ENCODE data around the gene PPP2R2D. TPM values are rescaled to one million over a fixed set of nuclear protein-coding genes. Genes with fewer than 3 reads are reported as not detected.
A peak's percentile ranks its signal among the peaks of the same experiment; 100 is the strongest.

Gene PPP2R2D
- total RNA-seq, 5 donors from 2014 or later (not counting 1 experiment from before 2014, with no cell fraction given), result 37.3 to 45.0 (median 43.0) TPM

DNA sequence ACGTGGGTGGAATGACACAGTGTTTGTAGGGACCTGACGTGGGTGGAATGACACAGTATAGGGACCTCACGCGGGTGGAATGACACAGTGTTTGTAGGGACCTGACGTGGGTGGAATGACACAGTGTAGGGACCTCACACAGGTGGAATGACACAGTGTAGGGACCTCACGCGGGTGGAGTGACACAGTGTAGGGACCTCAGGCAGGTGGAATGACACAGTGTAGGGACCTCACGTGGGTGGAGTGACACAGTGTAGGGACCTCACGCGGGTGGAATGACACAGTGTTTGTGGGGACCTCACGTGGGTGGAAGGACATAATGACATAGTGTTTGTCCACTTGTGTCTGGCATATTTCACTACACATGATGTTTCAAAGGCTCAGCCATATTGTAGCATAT is 19.3 kb downstream of the PPP2R2D start:
- WGBS (ENCODE audit: insufficient coverage), result 71% methylated on average over 9 of the region's 11 CpGs
- Histone ChIP-seq H3K4me1 (ENCODE audit: control insufficient read depth in 1 of 2, extremely low read depth in 1 of 2, insufficient read depth in 2 of 2, low read length in 2 of 2) (peaks cover 0 to 13% of the 10 kb centered on the region in 2 experiments), H3K4me3 (ENCODE audit: control insufficient read depth in 1 of 2, extremely low read depth in 1 of 2, low read length in 1 of 2) (no peak overlapping the region), H3K36me3 (ENCODE audit: control insufficient read depth in 2 of 2, extremely low read depth in 1 of 2, insufficient read depth in 1 of 2, low read length in 1 of 2) (no peaks in the 10 kb centered on the region), H3K27ac (ENCODE audit: low read length) (no peak overlapping the region), H3K27me3 (replicated peaks in 1 of 2; ENCODE audit: control insufficient read depth in 2 of 2, extremely low read depth in 1 of 2, insufficient read depth in 2 of 2, low read length in 1 of 2) (no peaks in the 10 kb centered on the region), H3K9me3 (no peaks in the 10 kb centered on the region)
- no peak overlapping the region for H3K27ac Mint-ChIP-seq
- peak overlapping the region in 1 of 3 donors; percentile 33 for H3K4me3 Mint-ChIP-seq
- H3K4me1 Mint-ChIP-seq, result peaks cover 73 to 79% (median 73%) of the 10 kb centered on the region in 3 donors
- H3K27me3 Mint-ChIP-seq, result no peaks in the 10 kb centered on the region
- DNase-seq (no peak), ATAC-seq (replicated peaks in 1 of 4) (no peak)
- POLR2A ChIA-PET, result no interaction called here
- peaks cover 9% of the 10 kb centered on the region for H3K36me3 Mint-ChIP-seq
- CTCF ChIA-PET, result no interaction called here
- H3K9me3 Mint-ChIP-seq, result peaks cover 0 to 5% (median 4%) of the 10 kb centered on the region in 3 donors

DNA sequence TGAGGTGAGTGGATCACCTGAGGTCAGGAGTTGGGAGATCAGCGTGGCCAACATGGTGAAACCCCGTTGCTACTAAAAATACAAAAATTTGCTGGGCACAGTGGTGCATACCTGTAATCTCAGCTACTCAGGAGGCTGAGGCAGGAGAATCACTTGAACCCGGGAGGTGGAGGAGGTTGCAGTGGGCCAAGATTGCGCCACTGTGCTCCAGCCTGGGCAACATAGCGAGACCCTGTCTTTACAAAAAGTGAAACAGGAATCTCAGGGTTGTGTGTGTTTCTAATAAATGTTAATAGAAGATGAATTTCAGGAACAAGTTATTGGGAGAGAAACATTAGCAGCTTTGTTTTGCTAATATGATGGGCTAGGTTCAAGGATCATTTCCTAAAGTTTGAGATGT is 19.9 kb downstream of the PPP2R2D start:
- no peak for DNase-seq
- peaks cover 14% of the 10 kb centered on the region for H3K36me3 Mint-ChIP-seq
- 80% methylated on average over 5 of the region's 5 CpGs for WGBS (ENCODE audit: insufficient coverage)
- Histone ChIP-seq H3K27me3 (replicated peaks in 1 of 2; ENCODE audit: control insufficient read depth in 2 of 2, extremely low read depth in 1 of 2, insufficient read depth in 2 of 2, low read length in 1 of 2) (no peaks in the 10 kb centered on the region), H3K4me3 (ENCODE audit: control insufficient read depth in 1 of 2, extremely low read depth in 1 of 2, low read length in 1 of 2) (no peak overlapping the region), H3K27ac (ENCODE audit: low read length) (no peak overlapping the region), H3K4me1 (ENCODE audit: control insufficient read depth in 1 of 2, extremely low read depth in 1 of 2, insufficient read depth in 2 of 2, low read length in 2 of 2) (peaks cover 0 to 8% of the 10 kb centered on the region in 2 experiments), H3K36me3 (ENCODE audit: control insufficient read depth in 2 of 2, extremely low read depth in 1 of 2, insufficient read depth in 1 of 2, low read length in 1 of 2) (peaks cover 0 to 2% of the 10 kb centered on the region in 2 donors), H3K9me3 (peaks cover 2% of the 10 kb centered on the region)
- H3K4me3 Mint-ChIP-seq, result no peak overlapping the region
- no peak overlapping the region for H3K27ac Mint-ChIP-seq
- H3K9me3 Mint-ChIP-seq, result peaks cover 0 to 10% (median 8%) of the 10 kb centered on the region in 3 donors
- CTCF ChIA-PET, result interaction anchor here in 1 of 2 donors (0.5 kb wide), 1 partner anchor 80 kb away, joined by 4 read pairs; no protein-coding TSS in a partner anchor
- ATAC-seq (replicated peaks in 1 of 4), result no peak
- POLR2A ChIA-PET, result no interaction called here
- H3K4me1 Mint-ChIP-seq, result peaks cover 73 to 77% (median 74%) of the 10 kb centered on the region in 3 donors
- H3K27me3 Mint-ChIP-seq, result no peaks in the 10 kb centered on the region

GRCh38 chr10:131921184-131921583 is 20.4 kb downstream of the PPP2R2D start:
- ChIA-PET POLR2A (no interaction called here), CTCF (no interaction called here)
- no peak for DNase-seq
- Histone ChIP-seq H3K4me3 (ENCODE audit: control insufficient read depth in 1 of 2, extremely low read depth in 1 of 2, low read length in 1 of 2) (no peak overlapping the region), H3K27me3 (replicated peaks in 1 of 2; ENCODE audit: control insufficient read depth in 2 of 2, extremely low read depth in 1 of 2, insufficient read depth in 2 of 2, low read length in 1 of 2) (no peaks in the 10 kb centered on the region), H3K9me3 (peaks cover 2% of the 10 kb centered on the region), H3K4me1 (ENCODE audit: control insufficient read depth in 1 of 2, extremely low read depth in 1 of 2, insufficient read depth in 2 of 2, low read length in 2 of 2) (peaks cover 0 to 9% of the 10 kb centered on the region in 2 experiments), H3K36me3 (ENCODE audit: control insufficient read depth in 2 of 2, extremely low read depth in 1 of 2, insufficient read depth in 1 of 2, low read length in 1 of 2) (peaks cover 0 to 4% of the 10 kb centered on the region in 2 donors), H3K27ac (ENCODE audit: low read length) (no peak overlapping the region)
- H3K36me3 Mint-ChIP-seq, result peaks cover 14% of the 10 kb centered on the region
- H3K27ac Mint-ChIP-seq, result no peak overlapping the region
- H3K4me1 Mint-ChIP-seq, result peaks cover 74% of the 10 kb centered on the region in 3 donors
- peaks cover 0 to 10% (median 8%) of the 10 kb centered on the region in 3 donors for H3K9me3 Mint-ChIP-seq
- H3K27me3 Mint-ChIP-seq, result no peaks in the 10 kb centered on the region
- no peak overlapping the region for H3K4me3 Mint-ChIP-seq
- WGBS (ENCODE audit: insufficient coverage), result 90% methylated on average over 8 of the region's 8 CpGs
- ATAC-seq (replicated peaks in 1 of 4), result no peak

DNA sequence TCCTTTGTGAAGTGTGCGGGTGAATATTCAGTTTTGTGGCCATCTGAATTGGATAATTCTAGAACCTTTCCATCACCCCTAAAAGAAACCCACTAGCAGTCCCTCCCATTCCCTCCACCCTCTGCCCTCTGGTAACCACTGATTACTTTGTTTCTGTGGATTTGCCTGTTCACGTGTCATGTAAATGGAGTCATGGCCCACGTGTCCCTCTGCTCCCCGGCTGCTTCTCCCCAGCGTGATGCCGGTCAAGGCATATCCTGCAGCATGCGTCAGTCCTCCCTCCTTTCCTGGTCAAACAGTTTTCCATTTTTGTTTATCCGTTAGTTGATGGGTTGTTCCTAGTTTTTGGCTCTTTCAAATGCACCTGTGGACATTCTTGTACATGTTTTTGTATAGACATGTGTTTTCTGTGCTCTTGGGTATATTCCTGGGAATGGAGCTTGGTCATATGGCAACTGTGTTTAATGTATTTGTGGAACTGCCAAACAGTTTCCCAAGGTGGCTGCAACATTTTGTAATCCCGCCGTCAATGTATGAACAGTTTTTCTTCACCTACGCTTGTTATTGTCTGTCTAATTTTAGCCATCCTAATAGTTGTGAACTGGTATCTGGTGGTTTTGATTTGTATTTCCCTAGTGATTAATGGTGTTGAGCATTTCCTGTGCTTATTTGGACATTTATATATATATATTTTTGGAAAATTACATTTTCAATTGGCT is 22.4 kb downstream of the PPP2R2D start:
- Mint-ChIP-seq H3K27ac (no peak overlapping the region), H3K4me1 (peaks cover 78 to 81% (median 78%) of the 10 kb centered on the region in 3 donors), H3K36me3 (peaks cover 21% of the 10 kb centered on the region), H3K27me3 (no peaks in the 10 kb centered on the region), H3K4me3 (no peak overlapping the region), H3K9me3 (peaks cover 0 to 10% (median 8%) of the 10 kb centered on the region in 3 donors)
- Histone ChIP-seq H3K27ac (ENCODE audit: low read length) (no peak overlapping the region), H3K4me1 (ENCODE audit: control insufficient read depth in 1 of 2, extremely low read depth in 1 of 2, insufficient read depth in 2 of 2, low read length in 2 of 2) (peaks cover 8 to 24% of the 10 kb centered on the region in 2 experiments), H3K36me3 (ENCODE audit: control insufficient read depth in 2 of 2, extremely low read depth in 1 of 2, insufficient read depth in 1 of 2, low read length in 1 of 2) (peaks cover 0 to 4% of the 10 kb centered on the region in 2 donors), H3K9me3 (peaks cover 2% of the 10 kb centered on the region), H3K27me3 (replicated peaks in 1 of 2; ENCODE audit: control insufficient read depth in 2 of 2, extremely low read depth in 1 of 2, insufficient read depth in 2 of 2, low read length in 1 of 2) (no peaks in the 10 kb centered on the region), H3K4me3 (ENCODE audit: control insufficient read depth in 1 of 2, extremely low read depth in 1 of 2, low read length in 1 of 2) (no peak overlapping the region)
- ChIA-PET CTCF (interaction anchor here in 1 of 2 donors (0.6 kb wide), 1 partner anchor 48 kb away, joined by 6 read pairs; no protein-coding TSS in a partner anchor), POLR2A (no interaction called here)
- WGBS (ENCODE audit: insufficient coverage), result 98% methylated on average over 5 of the region's 11 CpGs
- ATAC-seq (replicated peaks in 1 of 4), result no peak
- no peak for DNase-seq

GRCh38 chr10:131925011-131925649 is 24.3 kb downstream of the PPP2R2D start:
- Mint-ChIP-seq H3K27me3 (no peaks in the 10 kb centered on the region), H3K4me1 (peaks cover 78 to 84% (median 80%) of the 10 kb centered on the region in 3 donors), H3K27ac (no peak overlapping the region), H3K36me3 (peaks cover 25% of the 10 kb centered on the region), H3K9me3 (peaks cover 0 to 10% (median 8%) of the 10 kb centered on the region in 3 donors), H3K4me3 (no peak overlapping the region)
- POLR2A ChIA-PET, result no interaction called here
- Histone ChIP-seq H3K36me3 (ENCODE audit: control insufficient read depth in 2 of 2, extremely low read depth in 1 of 2, insufficient read depth in 1 of 2, low read length in 1 of 2) (peaks cover 0 to 4% of the 10 kb centered on the region in 2 donors), H3K4me3 (ENCODE audit: control insufficient read depth in 1 of 2, extremely low read depth in 1 of 2, low read length in 1 of 2) (no peak overlapping the region), H3K27me3 (replicated peaks in 1 of 2; ENCODE audit: control insufficient read depth in 2 of 2, extremely low read depth in 1 of 2, insufficient read depth in 2 of 2, low read length in 1 of 2) (no peaks in the 10 kb centered on the region), H3K27ac (ENCODE audit: low read length) (no peak overlapping the region), H3K9me3 (peaks cover 2% of the 10 kb centered on the region), H3K4me1 (ENCODE audit: control insufficient read depth in 1 of 2, extremely low read depth in 1 of 2, insufficient read depth in 2 of 2, low read length in 2 of 2) (peaks cover 14 to 37% of the 10 kb centered on the region in 2 experiments)
- CTCF ChIA-PET, result interaction anchor here in 1 of 2 donors (0.6 kb wide), 1 partner anchor 7 kb away, joined by 3 read pairs; no protein-coding TSS in a partner anchor
- no peak for ATAC-seq (replicated peaks in 1 of 4)
- DNase-seq, result no peak

- Histone ChIP-seq H3K4me1 (ENCODE audit: control insufficient read depth in 1 of 2, extremely low read depth in 1 of 2, insufficient read depth in 2 of 2, low read length in 2 of 2) (peaks cover 14 to 41% of the 10 kb centered on the region in 2 experiments), H3K9me3 (peaks cover 2% of the 10 kb centered on the region), H3K27me3 (replicated peaks in 1 of 2; ENCODE audit: control insufficient read depth in 2 of 2, extremely low read depth in 1 of 2, insufficient read depth in 2 of 2, low read length in 1 of 2) (no peaks in the 10 kb centered on the region), H3K27ac (ENCODE audit: low read length) (no peak overlapping the region), H3K36me3 (ENCODE audit: control insufficient read depth in 2 of 2, extremely low read depth in 1 of 2, insufficient read depth in 1 of 2, low read length in 1 of 2) (peaks cover 0 to 4% of the 10 kb centered on the region in 2 donors), H3K4me3 (ENCODE audit: control insufficient read depth in 1 of 2, extremely low read depth in 1 of 2, low read length in 1 of 2) (no peak overlapping the region)
- DNase-seq (no peak), ATAC-seq (replicated peaks in 1 of 4) (no peak)
- Mint-ChIP-seq H3K36me3 (peaks cover 25% of the 10 kb centered on the region), H3K27ac (no peak overlapping the region), H3K4me1 (peaks cover 78 to 84% (median 80%) of the 10 kb centered on the region in 3 donors), H3K4me3 (no peak overlapping the region), H3K9me3 (peaks cover 0 to 10% (median 8%) of the 10 kb centered on the region in 3 donors), H3K27me3 (no peaks in the 10 kb centered on the region)
- ChIA-PET CTCF (no interaction called here), POLR2A (no interaction called here)
- WGBS (ENCODE audit: insufficient coverage), result no CpG with 5 or more reads among the region's 9 CpGs
Observed at GRCh38 chr10:131925716-131926115, 24.9 kb downstream of the PPP2R2D start.

All from T-cell (primary cell).